Glomerular visceral epithelial cell (primary cell): ENCODE data around the gene TMED4.

Experiments used
- DNase-seq: peaks from one replicate; pipeline ENCODE4 v3.0.0-alpha.2; 2016; ENCODE audit errors: extremely low spot score

TMED4 gene

DNA sequence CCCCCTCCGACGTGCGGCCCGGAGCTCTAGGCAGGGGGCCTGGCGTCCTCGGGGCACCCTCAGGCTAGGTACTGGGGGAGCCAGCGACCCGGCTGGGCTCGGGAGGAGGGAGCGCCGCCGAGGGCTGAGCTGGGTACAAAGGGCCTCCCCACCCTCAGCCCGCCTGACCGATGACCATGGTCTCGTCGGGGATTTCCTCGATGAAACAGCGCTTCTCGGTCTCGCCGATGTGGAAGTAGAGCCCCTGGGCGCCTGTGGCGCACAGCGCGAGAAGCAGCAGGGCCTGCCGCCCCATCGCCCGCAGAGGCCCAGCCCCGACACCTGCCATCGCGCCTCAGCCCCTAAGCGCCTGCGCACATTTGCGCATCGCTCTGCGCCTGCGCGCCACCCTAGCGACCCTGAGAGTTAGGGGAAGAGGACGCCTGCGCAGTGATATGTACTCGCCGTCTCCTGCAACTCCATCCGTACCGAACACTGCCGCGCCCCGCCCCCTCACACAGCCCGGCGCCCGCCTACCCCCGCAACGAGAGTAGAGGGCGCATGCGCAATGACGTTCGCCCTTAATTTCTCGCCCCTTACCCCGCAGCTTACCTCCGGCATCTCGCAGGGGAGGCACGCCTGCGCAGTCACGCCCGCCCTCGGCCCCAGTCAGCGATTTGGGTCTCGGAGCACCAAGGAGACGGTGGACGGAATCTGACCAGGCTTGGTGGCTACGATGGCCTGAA lies at the start of gene TMED4:
TSS of gene TMED4 (minus strand) at position 353 of the 725 bp plus-strand sequence. CDS start at position 328, 25 bp downstream.
- peak; percentile 99 for DNase-seq

DNA sequence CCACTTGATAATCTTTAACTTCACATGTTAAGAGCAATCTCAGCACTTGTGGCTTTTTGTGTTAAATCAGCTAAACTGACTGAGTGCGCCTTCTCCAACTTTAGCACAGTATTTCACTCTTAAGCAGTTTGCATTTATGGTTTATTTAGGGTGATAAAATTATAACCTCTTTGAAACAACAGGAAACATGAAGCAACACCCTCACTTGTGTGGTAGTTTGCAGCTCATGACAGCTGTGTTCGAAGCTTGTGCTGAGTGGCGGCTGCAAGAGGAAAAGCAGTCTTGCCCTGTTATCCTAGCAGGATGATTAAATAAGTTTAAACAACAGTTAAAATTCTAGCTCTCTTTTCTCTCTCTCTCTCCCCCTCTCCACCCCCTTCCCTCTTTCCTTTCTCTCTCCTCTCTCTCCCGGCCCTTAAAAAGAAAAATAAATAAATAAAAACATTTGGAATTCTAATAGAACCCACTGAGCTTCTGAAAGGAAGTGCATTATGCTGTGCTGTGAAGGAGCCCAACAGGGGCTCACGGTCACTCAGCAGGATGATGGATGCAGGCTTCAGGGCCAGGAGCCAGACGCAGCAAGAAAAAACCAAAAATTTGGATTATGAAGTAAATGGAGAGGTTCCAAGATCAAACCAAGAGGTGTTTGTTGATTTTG lies 49.6 kb upstream of the TMED4 start:
- no peak for DNase-seq

DNA sequence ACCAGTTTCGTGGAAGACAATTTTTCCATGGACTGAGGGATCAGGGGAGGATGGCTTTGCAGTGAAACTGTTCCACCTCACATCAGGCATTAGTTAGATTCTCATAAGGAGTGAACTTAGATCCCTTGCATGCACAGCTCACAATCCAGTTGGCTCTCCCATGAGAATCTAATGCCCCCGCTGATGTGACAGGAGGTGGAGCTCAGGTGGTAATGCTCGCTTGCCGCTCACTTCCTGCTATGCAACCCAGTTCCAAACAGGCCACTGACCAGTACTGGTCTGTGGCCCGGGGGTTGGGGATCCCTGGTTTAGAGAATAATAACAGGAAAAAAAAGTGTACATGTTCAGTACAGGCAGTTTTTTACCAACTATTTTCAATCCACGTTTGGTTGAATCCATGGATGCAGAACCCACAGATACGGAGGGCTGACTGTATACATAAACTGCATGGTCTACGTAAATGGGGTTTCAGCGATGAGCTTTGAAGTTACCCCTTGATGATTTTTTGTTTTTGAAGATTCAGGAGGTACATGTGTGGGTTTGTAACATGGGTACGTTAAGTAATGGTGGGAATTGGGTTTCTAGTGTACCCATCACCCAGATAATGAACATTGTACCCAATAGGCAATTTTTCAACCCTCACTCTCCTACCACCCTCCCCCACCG lies 48.9 kb upstream of the TMED4 start:
- DNase-seq: no peak

DNA sequence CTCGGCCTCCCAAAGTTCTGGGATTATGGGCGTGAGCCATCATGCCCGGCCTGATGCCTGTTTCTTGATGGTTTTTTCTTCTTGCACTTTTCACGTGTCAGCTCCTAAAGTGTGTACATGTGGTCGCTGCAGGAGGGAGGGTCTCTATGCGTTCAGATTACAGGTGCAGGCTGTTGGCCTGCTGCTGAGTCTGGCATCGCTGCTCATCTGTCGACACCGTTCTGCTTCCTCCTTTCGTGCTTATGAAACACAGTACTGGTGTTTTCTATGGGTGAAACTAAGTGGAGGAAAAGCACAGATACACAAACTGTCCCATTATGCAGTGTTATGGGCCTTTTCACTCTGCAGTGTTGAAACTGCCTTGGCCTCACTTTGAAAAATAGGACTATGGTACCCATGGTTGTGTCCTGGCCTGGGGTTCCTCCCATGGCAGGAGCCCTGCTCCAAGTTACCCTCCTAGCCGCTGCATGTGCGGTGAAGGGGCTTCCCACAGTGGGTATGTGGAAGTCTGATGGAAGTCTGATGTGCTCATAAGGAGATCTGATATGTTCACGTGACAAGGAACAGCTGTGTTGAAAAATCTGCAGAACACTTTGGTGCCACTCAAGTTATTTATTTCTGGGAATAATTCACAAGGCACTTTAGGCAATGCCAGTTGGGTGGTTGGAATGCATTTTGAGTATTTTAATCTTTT lies 47.9 kb upstream of the TMED4 start:
- no peak for DNase-seq

DNA sequence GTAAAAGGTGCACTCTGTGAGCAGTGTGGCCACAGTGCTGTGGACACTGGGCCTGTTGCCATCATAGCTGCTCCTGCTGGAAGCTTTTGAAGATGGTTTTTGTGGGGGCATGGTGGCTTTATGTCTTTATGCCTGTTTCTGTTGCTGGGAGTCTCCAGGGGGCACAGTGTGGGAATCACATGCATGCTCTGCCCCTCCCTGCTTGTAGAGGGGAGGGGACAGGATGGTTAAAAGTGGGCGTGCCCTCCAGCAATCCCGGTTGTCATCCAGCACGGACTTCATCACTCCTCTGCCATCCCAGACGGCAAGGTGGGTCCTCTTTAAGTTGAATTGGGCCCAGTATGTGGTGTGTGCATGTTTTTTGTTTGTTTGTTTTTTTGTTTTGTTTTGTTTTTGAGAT lies 44.6 kb upstream of the TMED4 start:
- no peak for DNase-seq

DNA sequence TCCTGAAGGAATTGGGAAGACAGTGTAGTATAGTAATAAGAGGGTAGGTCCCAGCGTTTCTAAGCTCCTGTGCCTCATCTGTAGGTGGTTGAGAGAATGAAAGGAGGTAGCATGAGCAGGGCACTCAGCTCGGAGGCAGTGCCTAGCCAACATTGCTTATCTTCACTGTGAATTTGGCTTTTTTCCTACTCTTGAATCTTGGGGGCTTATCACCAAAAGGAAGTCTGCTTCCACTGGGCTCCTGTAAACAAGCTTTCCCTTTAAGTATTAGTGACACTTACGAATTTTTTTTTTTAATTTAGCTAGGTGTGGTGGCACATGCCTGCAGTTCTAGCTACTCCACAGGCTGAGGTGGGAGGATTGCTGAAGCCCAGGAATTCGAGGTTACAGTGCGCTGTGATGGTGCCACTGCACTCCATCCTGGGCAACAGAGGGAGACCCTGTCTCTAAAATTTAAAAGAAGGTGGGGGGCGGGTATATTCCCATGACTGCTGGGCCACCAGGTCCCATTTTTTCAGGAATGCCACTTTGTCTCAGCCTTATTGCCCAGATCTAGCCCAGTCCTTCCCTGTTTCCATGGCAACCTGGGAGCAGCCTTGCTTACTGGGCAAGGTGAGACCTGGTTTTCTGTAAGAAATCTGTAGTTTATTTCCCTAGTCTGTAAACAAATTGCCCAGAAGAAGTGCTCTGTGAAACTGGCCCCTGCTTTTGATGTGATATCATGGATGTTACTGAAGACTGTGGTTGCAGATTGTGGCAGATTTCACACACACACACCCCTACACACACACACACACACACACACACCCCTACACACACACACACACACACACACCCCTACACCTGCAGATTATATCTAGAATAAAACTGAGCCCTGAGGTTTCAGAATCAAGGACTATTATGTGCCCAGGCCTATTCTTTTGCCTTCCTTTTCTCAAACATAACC lies 43.8 kb upstream of the TMED4 start:
- no peak for DNase-seq

DNA sequence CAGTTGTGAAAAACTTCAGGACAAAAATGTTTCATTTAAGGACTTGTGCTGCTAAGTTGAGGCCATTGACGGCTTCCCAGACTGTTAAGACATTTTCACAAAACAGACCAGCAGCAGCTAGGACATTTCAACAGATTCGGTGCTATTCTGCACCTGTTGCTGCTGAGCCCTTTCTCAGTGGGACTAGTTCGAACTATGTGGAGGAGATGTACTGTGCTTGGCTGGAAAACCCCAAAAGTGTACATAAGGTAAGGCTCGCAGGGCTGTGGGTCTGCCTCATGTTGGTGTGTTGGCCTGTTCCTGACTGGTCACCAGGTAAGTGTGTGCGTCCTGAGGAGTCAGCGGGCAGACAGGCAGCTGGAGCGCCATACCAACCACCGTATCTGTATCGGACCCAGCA lies 42.3 kb upstream of the TMED4 start:
- DNase-seq: no peak

DNA sequence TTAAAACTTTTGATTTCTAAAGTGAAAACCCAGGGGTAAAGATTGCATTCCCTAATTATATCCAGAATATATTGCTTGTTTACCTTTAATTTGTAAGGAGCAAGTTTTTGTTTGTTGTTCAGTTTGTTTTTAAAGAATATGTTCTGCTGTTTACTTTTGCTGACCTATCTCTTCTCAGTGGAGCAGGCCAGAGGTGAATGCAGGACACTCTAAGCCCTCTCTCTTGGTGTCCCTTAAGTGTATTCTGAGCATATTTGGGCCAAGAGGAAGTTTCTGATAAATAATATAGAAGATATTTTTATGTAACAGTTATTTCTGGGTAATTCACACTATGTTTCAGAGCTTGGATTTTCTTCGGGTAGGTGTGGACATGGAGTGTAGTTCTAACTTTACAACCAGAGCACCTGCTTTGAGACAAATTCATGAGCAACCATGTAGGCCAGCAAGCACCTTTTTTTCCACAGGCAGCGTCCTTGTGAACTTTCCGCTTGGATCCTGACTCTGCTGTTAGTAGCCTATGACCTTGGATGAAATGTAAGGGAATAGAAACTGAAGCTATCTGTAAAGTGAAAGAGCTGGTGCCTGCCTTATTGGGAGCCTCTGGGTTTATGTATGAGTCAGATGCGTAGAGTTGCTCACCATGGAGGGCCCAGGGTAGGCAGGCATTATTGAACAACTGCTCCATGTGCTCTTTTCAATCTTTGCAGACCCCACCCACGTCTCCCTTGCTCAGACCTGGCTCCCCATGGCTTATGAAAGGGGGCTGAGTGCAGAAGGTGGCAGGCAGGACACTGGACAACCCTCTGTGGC lies 40.5 kb upstream of the TMED4 start:
- DNase-seq: no peak

DNA sequence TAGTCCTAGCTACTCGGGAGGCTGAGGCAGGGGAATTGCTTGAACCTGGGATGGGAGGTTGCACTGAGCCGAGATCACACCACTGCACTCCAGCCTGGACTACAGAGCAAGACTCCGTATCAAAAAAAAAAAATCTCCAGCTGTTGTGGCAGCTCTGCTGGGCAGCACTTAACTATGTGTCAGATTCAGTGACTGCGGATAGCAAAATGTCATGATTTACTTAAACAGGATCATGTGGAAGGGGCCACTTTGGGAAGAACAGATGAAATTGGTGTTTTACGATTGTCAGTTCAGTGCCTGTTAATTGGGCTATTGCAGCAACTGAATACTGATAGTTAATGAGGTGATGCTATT lies 39.7 kb upstream of the TMED4 start:
- DNase-seq: no peak

DNA sequence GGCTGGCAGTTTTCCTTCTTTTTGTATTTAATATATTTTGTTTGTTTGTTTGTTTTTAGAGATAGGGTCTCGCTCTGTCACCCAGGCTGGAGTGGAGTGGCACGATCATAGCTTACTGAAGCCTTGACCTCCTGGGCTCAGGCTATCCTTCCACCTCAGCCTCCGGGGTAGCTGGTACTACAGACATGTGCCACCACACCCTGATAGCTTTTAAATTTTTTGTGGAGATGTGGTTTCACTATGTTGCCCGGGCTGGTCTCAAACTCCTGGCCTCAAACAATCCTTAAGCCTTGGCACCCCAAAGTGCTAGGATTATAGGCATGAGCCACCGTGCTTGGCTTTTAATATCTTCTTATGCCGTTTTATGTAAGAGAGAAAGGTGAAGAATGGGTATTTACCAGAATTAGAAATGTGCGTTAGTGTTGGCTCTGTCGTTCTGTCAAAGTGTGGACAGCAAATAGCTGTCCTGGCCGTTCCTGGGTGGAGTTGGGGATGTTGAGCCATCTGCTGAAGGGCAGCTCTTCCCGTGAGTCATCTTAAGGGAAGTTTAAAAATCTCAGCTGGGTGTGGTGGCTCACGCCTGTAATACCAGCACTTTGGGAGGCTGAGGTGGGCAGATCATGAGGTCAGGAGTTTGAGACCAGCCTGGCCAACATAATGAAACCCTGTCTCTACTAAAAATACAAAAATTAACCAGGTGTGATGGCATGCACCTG lies 39.2 kb upstream of the TMED4 start:
- no peak for DNase-seq

DNA sequence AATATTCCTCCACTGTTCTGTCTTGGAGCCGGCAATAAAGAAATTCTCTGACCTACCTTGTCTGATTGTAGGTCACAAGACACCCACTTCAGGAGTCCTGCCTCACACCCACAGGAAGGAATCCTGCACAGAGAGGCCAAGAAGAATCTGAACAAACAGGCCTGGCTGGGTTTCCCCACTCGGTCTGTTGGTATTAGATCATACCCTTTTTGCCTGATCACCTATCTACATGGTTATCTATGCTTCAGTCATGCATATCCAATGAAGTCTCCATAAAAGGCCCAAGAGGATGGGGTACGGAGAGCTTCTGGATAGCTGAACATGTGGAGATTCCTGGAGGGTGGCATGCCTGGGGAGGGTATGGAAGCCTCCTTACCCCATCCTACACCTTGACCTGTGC lies 36.7 kb upstream of the TMED4 start:
- peak; percentile 70 for DNase-seq

DNA sequence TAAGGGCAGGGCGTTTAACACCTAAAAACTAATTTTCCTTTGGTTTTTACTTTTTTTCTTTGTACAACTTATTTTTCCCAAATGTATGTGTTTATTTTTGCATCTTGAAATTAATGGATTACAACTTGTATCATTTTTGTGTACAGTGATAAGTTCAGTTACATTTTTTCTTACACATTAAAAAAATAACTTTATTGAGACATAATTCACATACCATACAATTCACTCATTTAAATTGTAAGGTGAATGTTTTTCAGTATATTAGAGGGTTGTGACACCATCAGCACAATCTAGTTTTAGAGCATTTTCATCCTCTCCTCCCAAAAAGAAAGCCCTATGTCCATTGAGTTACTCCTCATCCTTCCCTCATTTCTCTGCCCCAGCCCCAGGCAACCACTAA lies 36.0 kb upstream of the TMED4 start:
- no peak for DNase-seq

DNA sequence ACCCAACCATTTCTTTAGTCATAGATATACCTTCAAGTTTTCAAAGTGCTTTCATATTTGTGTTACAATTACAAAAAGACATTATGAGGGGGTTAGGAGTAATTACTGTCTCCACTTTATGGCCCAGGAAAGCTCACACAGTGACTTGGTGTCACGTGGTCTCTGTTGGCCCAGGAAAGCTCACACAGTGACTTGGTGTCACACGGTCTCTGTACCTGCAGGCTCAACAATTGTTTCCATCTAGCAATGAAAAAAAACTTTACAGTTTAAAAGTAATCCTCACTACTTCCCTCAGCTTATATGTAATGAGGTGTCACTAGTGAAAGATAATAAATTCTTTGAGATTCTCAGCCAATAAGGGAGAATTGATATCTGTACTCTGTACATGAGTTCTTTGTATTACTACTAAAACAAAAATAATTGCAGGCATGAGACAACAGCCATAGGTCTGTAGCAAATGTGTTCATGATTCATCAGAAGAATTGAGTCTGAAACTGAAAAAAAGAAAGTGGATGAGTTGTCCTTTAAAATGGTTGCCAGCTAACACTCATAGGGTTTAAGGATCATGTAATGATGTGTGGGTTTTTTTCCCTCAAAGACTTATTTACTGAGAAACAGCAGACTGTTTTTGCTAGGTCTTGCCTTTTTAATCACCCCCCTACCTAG lies 35.3 kb upstream of the TMED4 start:
- no peak for DNase-seq

DNA sequence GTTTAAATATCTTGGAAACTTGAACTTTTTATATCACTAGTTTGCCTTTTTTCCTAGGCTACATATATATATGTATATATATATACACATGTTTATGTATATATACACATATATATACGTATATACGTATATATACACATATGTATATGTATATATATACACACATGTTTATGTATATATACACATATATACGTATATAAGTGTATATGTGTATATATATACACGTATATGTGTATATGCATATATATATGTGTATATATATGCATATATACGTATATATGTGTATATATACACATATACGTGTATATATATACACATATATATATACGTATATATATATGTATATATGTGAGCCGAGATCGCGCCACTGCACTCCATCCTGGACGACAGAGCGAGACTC lies 34.5 kb upstream of the TMED4 start:
- DNase-seq: no peak

DNA sequence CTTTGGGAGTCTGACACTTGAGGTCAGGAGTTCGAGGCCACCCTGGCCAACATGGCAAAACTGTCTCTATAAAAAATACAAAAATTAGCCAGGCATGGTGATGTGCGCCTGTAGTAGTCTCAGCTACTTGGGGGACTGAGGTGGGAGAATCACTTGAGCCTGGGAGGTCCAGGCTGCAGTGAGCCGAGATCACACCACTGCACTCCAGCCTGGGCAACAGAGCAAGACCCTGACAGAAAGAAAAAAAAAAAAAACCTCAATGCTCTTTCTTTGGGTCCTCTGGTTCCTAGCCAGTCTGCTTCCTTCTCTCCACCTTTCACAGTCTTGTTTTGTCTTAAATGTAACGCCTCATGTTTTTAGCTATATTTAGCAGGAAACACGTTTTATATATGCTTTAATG lies 33.8 kb upstream of the TMED4 start:
- DNase-seq: no peak

DNA sequence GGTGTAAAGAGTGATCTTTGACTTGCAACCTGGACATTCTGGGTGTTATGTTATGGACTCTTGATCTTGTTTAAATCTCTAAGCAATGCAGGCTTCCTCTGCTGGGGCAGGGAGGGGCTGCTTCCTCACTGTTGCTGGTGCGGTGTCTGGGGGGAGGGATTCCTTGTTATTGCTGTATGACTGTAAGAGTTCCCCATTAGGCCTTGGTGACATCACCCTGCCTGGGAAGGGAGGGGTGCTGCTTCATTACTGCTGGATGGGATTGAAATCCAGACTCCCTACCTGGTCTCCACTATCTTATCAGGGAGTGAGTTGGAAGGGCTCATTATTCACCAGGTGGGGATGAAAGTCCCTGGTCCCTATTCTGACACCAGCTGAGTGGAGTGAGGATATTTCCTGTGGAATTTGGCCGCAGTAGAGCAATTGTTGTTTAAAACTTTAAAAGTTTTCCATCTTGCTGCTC lies 33.1 kb upstream of the TMED4 start:
- DNase-seq: peak; percentile 54

DNA sequence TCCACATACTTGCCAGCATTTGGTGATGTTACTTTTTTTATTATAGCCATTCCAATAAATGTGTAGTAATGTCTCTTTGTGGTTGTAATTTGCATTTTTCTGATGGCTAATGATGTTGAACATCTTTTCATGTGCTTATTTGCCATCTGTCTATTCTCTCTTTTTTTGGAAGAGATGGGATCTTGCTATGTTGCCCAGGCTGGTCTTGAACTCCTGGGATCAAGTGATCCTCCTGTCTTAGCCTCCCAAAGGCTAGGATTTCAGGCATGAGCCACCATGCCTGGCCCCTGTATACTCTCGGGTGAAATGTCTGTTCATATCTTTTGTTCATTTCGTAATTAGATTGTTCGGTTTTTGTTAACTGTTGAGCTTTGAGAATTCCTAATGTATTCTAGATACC lies 27.8 kb upstream of the TMED4 start:
- no peak for DNase-seq

DNA sequence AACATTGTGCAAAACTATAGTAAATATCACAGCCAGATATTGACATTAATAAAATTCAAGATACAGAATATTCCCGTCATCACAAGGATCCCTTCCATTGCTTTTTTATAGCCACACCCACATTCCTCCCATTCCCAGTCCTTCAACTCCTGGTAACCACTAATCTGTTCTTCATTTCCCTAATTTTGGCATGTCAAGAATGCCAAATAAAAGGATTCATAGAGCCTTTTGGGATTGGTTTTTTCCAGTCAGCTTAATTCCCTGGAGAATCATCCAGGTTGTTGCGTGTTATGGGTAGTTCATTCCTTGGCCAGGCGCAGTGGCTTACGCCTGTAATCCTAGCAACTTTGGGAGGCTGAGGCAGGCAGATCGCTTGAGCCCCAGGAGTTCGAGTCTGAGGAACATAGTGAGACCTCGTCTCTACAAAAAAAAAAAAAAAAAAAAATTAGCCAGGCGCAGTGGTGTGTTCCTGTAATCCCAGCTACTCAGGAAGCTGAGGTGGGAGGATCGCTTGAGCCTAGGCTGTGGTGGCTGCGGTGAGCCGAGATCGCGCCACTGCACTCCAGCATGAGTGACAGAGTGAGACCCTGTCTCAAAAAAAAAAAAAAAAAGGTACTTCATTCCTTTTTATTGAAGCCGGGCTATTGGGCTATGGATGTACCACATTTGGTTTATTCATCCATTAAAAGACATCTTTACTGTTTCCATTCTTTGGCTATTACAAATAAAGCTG lies 27.1 kb upstream of the TMED4 start:
- DNase-seq: no peak
